ENCODE results near the gene TMEM252.

Gene TMEM252

GRCh38 chr9:68497629-68498028, 43.1 kb downstream of the TMEM252 start:
- DNase-seq (ENCODE audit: low read depth): no peak

GRCh38 chr9:68496356-68496755, 44.3 kb downstream of the TMEM252 start:
- DNase-seq (ENCODE audit: low read depth): no peak

GRCh38 chr9:68495247-68495646, 45.4 kb downstream of the TMEM252 start:
- DNase-seq (ENCODE audit: low read depth): no peak

- DNase-seq (ENCODE audit: low read depth): no peak
These were observed 46.6 kb downstream of the TMEM252 start for GRCh38 chr9:68493958-68494577.

GRCh38 chr9:68493541-68493940, 47.1 kb downstream of the TMEM252 start:
- DNase-seq (ENCODE audit: low read depth): no peak

- no peak for DNase-seq (ENCODE audit: low read depth)
These were observed 47.9 kb downstream of the TMEM252 start for GRCh38 chr9:68492806-68493205.

- DNase-seq (ENCODE audit: low read depth): no peak
These were observed 51.0 kb downstream of the TMEM252 start for GRCh38 chr9:68489646-68490045.

GRCh38 chr9:68488126-68488525, 52.6 kb downstream of the TMEM252 start:
- DNase-seq (ENCODE audit: low read depth): no peak

Data from stimulated activated CD8-positive, alpha-beta memory T cell treated with anti-CD3 and anti-CD28 coated beads, Interleukin-7, amount 100 ng/mL, for 24 hours (primary cell).